Measurements from ENCODE around the gene FOXP2.
"Not testable (repeated sequence)": the region's sequence is repeated elsewhere in the genome, so short reads cannot be mapped to it uniquely, and the experiment has no call there.

Gene FOXP2

DNA sequence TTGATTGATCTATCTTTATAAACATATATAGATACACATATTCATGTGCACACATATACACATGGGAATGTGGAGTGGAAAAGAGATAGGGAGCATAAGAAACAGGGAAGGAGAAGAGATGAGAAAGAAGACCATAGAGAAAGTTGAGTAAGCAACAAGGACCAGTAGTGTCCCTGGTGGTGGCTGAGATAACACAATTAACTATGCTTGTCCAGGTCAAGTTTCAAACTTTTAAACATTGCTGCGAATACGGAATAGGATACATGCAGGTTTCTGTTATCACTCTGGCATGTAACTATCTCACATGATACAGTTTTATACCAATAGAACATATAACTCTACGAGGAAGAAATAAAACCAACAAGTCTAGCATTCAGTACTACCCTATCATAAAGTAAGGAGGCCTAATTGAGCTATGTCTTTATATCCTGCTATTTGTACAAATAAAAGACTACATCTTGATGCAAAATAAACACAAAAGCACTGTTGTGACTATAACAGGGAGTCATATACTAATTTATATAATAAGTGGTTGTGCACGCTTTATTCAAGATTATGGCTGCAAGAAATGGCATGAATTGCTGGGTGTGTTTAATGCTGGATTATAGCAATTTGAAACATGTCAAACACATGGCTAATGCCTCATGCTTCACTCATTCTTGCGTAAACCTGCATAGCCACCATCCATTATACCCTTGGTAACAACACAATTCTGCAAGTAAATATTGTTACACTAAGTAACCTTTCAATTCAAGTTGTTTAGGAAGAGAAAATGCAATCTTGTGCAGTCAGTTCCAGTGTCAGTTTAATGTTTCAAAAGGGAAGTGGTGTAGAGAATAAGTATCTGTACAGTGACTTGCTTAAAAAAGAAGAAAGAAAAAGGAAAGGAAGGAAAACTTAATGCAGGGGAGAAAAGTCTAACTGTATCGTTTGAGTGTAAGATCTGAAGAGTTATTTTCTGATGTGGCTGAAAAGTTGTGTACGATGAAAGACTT, 8.2 kb downstream of the FOXP2 start:
- no peak for DNase-seq (ENCODE audit: low read depth)

DNA sequence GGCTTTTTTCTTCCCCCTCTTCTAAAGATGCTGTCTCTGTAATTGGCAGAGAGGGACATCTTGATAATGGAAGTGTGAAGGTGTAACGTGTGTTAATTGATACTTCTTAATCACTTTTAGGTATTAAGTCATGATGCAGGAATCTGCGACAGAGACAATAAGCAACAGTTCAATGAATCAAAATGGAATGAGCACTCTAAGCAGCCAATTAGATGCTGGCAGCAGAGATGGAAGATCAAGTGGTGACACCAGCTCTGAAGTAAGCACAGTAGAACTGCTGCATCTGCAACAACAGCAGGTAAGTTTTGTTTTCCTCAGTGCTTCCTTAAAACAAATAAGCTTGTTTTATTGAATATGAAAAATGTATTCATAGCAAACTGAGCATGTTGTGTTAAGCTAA, 11.8 kb downstream of the FOXP2 start:
- DNase-seq (ENCODE audit: low read depth) = no peak

GRCh38 chr7:114426824-114427223, 12.2 kb downstream of the FOXP2 start:
- DNase-seq (ENCODE audit: low read depth) = no peak

- DNase-seq (ENCODE audit: low read depth) = no peak
These were observed 13.6 kb downstream of the FOXP2 start for GRCh38 chr7:114428211-114428610.

- DNase-seq (ENCODE audit: low read depth) = no peak
These were observed 16.6 kb downstream of the FOXP2 start for GRCh38 chr7:114431189-114431588.

DNA sequence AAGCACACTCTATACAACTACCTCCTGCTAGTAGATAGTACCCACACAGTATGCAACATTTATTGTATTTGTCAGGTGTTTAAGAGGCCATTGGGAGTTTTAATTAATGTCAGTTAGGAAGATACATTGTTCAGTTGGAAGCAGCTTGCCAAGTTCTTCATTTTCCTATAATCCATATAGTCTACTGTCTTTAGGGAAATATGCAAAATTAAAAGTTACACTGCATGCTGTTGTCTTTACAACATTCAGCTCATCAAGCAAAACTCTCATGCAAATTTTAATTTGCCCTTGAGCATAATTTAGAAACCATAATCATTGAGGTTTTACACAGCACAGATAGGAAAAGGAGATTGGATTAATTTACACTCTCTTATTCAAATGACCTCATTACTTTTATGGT, 17.4 kb downstream of the FOXP2 start:
- DNase-seq (ENCODE audit: low read depth) = no peak

DNA sequence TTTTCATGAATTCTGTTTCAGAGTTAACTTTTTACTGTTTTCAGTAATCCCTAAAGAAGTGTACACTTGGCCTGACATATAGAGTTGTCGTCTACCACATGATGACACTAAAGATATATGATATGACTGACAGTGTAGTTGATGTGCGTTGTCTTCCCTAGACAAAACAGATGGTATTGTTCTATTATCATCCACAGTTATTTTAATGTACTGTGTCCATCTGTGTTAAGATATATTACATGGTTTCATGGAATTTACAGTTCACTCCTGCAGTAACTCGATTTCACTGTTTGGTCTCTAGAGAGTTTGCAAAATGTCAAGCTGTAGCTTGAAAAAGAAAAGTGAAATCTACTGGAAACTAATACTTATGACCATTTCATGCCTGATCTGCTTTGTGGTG, 18.1 kb downstream of the FOXP2 start:
- DNase-seq (ENCODE audit: low read depth) = no peak

DNA sequence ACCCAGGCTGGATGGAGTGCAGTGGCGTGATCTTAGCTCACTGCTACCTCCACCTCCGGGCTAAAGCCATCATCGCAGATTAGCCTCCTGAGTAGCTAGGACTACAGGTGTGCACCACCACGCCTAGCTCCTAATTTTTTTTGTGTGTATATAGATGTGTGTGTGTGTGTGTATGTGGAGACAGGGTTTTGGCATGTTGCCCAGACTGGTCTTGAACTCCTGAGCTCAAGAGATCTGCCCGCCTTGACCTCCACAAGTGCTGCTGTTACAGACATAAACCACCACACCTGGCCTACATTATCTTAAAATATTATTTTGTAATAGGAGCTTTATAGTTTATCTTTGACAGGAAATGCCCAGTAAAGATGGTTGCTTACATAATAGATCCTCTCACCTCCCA, 25.0 kb downstream of the FOXP2 start:
- no peak for DNase-seq (ENCODE audit: low read depth)

- not testable (repeated sequence) for DNase-seq (ENCODE audit: low read depth)
These were observed 26.3 kb downstream of the FOXP2 start for GRCh38 chr7:114440927-114441326.

GRCh38 chr7:114444196-114444595, 29.6 kb downstream of the FOXP2 start:
- no peak for DNase-seq (ENCODE audit: low read depth)

DNA sequence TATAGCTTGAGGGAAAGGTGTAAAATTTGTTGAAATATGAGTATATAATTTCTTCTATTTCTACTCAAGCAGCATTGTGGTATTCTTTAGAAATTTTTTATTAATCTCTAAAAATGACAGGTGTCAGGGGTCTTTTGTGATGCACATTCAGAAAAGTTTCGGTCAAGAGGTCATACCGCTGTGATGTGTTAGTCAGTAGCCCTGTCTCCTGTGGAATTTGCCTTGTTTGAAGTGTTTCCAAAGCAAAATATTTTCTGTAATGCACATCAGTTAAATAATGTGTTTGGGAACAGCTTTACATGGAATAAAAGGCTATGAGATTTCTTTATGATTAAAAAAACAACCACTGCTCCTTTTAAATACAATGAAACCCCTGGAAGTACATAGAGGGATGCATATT, 35.8 kb downstream of the FOXP2 start:
- no peak for DNase-seq (ENCODE audit: low read depth)

DNA sequence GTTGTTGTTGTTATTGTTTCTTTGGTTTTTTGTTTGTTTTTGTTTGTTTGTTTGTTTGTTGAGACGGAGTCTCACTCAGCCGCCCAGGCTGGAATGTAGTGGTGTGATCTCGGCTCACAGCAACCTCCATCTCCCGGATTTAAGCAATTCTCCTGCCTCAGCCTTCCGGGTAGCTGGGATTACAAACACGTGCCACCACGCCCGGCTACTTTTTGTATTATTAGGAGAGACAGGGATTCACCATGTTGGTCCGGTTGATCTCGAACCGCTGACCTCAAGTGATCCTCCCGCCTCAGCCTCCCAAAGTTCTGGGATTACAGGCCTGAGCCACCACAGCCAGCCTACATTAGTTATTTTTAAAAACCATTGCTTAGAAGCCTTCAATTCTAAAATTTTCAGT, 45.0 kb downstream of the FOXP2 start:
- DNase-seq (ENCODE audit: low read depth) = no peak

GRCh38 chr7:114460021-114460420, 45.4 kb downstream of the FOXP2 start:
- no peak for DNase-seq (ENCODE audit: low read depth)

DNA sequence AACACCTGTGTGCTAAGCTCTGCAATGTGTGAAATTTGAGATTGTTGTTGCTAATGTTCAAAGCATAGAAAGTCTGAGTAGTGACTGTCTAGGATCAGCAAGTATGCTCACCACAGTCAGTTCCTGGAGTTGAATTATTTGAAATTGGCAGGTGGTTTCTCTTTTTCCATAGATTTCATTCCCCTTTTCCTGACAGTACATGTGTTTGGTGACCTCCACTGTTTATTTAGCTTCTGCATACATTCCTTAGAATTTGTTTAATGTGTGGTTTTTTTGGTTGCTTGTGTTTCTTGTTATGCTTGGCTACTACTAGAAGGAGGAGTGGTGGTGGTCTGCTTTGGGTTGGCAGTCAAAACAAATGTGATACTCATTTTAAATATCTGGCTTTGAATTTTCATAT, 52.3 kb downstream of the FOXP2 start:
- DNase-seq (ENCODE audit: low read depth) = no peak

DNA sequence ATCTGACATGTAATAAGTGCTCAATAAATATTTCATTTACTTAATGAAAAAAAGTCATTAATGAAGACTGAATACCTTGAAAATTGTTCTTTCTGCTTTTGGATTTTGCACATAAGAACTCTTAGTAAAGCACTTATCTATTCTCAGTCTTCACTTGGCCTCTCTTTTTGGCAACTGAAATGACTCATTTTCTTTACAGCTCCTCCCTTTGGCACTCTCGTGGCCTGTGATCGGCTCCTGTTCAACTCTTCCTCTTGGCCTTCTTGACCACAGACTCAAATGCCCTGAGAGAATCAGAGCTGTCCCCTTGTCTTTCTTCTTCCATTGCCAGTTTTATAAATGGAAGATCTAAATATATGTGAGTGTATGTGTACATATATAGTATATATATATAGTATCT, 54.2 kb downstream of the FOXP2 start:
- no peak for DNase-seq (ENCODE audit: low read depth)

- DNase-seq (ENCODE audit: low read depth) = no peak
These were observed 58.4 kb downstream of the FOXP2 start for GRCh38 chr7:114472896-114473512.

DNA sequence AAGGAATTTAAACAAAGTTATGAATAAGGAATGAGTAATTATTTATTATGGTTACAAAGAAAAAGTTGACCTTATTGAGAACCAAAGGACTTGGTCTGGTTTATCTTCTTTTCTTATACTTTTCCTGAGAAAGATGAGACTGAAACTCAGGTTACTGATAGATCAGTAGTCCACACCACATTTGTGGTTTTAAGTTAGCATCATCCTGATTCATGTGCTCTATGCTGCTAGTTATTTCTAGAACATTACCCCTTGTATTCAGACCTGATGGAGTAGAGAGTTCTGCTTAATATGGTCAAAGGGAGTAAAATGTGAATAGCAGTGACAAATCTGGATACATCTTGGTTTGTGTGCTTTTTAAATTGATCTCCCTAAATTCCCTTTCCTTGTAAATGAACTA, 63.8 kb downstream of the FOXP2 start:
- no peak for DNase-seq (ENCODE audit: low read depth)

DNA sequence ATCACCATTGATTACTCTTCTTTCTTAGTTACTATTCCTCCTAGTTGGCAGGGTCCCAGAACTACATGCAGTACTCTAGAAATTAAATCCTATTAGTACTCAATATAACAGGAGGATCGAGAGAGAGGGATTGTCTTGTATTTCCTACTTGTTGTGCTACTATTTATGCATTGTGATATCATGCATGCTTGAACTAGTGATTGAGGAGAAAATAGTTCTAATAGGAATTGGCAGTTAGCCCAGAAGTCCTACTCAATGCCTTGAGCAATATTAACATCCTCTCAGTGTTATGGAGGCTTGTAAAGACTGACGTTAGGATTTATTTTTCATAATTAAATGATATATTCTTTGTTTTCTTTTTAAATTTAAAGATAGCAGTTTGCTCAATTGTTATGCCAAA, 67.4 kb downstream of the FOXP2 start:
- DNase-seq (ENCODE audit: low read depth) = no peak

GRCh38 chr7:114484226-114484625, 69.6 kb downstream of the FOXP2 start:
- DNase-seq (ENCODE audit: low read depth) = no peak

DNA sequence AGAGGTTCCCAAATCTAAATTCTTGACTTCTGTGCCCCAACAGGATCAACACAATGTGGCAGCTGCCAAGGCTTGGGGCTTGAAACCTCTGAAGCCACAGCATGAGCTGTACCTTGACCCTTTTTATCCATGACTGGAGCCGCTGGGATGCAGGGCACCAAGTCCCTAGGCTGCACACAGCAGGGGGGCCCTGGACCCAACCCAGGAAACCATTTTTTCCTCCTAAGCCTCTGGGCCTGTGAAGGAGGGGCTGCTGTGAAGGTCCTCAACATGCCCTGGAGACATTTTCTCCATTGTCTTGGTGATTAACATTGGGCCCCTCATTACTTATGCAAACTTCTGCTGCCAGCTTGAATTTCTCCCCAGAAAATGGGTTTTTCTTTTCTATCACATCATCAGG, 72.6 kb downstream of the FOXP2 start:
- no peak for DNase-seq (ENCODE audit: low read depth)

DNA sequence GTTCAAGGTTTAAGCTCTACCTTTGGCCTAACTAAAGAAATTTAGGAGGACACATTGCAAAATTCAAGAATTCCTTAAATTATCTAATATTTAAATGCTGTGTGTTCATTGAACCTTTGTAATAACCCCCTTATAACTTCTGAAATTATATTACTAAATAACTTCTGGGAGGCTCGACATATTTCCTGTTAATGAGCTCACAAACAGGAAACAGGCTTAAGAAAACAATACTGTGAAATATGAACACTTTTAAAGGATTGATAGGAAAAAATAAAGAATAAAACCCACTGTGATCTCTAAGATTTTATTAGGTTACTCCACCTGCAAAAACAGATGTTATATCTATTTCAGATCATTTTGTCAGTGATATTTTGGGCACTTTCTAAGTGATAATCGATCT, 74.1 kb downstream of the FOXP2 start:
- no peak for DNase-seq (ENCODE audit: low read depth)

DNA sequence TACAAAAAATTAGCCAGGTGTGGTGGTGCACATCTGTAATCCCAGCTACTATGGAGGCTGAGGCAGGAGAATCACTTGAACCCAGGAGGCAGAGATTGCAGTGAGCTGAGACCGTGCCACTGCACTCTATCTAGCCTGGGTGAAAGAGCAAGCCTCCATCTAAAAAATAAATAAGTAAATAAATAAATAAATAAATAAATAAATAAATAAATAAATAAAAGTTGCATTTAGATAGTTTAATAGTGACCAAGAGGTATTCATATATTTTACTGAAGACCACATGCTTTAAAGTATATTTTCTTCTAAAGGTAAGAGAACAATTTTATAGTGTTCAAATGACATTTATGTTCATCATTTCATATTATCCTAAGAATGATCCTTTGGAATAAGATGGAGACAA, 82.9 kb downstream of the FOXP2 start:
- not testable (repeated sequence) for DNase-seq (ENCODE audit: low read depth)

- DNase-seq (ENCODE audit: low read depth) = no peak
These were observed 88.0 kb downstream of the FOXP2 start for GRCh38 chr7:114502454-114503254.

All from activated T-cell treated with anti-CD3 and anti-CD28 coated beads for 48 hours (primary cell).